Hematopoietic multipotent progenitor cell treated with erythropoietin and hydrocortisone succinate and interleukin-3 and kit ligand, for 8 days (in vitro differentiated cells): ENCODE data around the gene DUS1L.

ENCODE experiments used
- DNase-seq: peaks from one replicate; pipeline ENCODE4 v3.0.0-alpha.2; 2015

The DUS1L gene

GRCh38 chr17:82022310-82022980, 43.2 kb downstream of the DUS1L start, which contains the start of gene CENPX:
Gene CENPX, minus strand, starts transcription at chr17:82022878. Its CDS starts 17 bp downstream, at chr17:82022861.
- no peak for DNase-seq

GRCh38 chr17:82021900-82022309, 43.7 kb downstream of the DUS1L start:
- DNase-seq: peak; percentile 51

GRCh38 chr17:82021107-82021899, 44.3 kb downstream of the DUS1L start:
- DNase-seq: peak; percentile 67

GRCh38 chr17:82020572-82021106, 45.0 kb downstream of the DUS1L start:
- DNase-seq: no peak

- DNase-seq: peak; percentile 63
Measured at GRCh38 chr17:82019690-82020571, 45.7 kb downstream of the DUS1L start.

- no peak for DNase-seq
Measured at GRCh38 chr17:82018989-82019689, 46.5 kb downstream of the DUS1L start.

GRCh38 chr17:82018152-82018988, 47.2 kb downstream of the DUS1L start:
- no peak for DNase-seq

GRCh38 chr17:82017612-82018151, 47.9 kb downstream of the DUS1L start:
- DNase-seq: no peak

- no peak for DNase-seq
Measured at GRCh38 chr17:82016875-82017459, 48.6 kb downstream of the DUS1L start.

- no peak for DNase-seq
Measured at GRCh38 chr17:82016061-82016874, 49.3 kb downstream of the DUS1L start.

- DNase-seq: no peak
Measured at GRCh38 chr17:82015311-82015971, 50.2 kb downstream of the DUS1L start.

GRCh38 chr17:82014971-82015310, 50.7 kb downstream of the DUS1L start:
- DNase-seq: no peak

GRCh38 chr17:82014432-82014831, 51.2 kb downstream of the DUS1L start:
- no peak for DNase-seq

- no peak for DNase-seq
Measured at GRCh38 chr17:82013772-82014321, 51.8 kb downstream of the DUS1L start.

- no peak for DNase-seq
Measured at GRCh38 chr17:82013341-82013740, 52.3 kb downstream of the DUS1L start.

GRCh38 chr17:82012640-82013295, 52.8 kb downstream of the DUS1L start:
- DNase-seq: no peak

- no peak for DNase-seq
Measured at GRCh38 chr17:82012261-82012639, 53.4 kb downstream of the DUS1L start.

GRCh38 chr17:82011617-82012187, 53.9 kb downstream of the DUS1L start:
- no peak for DNase-seq
